ENCODE results near the gene NOPCHAP1. TPM values are rescaled to one million over a fixed set of nuclear protein-coding genes. Genes with fewer than 3 reads are reported as not detected.

NOPCHAP1 gene
- total RNA-seq, 1 experiment from 2014 or later = 25.6 TPM

DNA sequence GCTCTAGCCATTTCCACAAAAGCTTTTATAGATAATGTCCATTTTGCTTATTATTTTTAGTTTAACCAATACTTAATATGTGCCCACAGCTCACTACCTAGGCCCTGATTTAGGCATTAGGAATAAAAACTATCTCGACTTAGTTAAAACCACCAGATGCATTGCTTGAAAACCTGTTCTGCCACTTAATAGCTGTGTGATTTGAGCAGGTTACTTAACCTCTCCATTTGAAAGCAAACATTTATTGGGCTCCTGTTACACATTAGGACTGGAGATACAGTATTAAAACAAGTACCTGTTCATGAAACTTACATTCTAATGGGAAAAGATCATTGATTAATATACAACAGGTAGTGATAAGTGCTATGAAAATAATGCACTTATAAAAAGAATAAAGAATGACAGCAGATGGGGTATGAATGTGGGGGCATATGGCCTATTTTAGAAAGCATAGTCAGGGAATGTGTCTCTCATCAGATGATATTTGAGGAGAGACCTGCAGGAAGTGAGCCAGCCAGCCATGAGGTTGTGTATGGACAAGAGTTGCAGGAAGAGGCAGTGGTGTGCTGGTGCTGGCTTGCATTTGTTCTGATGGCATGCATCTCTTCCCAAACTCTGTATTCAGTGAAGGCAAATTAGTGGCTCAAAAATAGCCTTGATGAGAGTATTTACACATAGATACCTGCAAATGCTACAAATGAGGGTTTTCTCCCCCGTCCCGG lies 34.3 kb downstream of the NOPCHAP1 start:
- Histone ChIP-seq H4K20me1 (ENCODE audit: insufficient read depth) (no peaks in the 10 kb centered on the region), H3K9ac (ENCODE audit: low read length) (no peak overlapping the region), H3K9me2 (ENCODE audit: insufficient read depth) (no peaks in the 10 kb centered on the region), H3K4me1 (ENCODE audit: control insufficient read depth in 1 of 2, insufficient read depth in 2 of 2, low read length in 2 of 2) (no peaks in the 10 kb centered on the region), H3K4me3 (replicated peaks in 1 of 2; ENCODE audit: low read depth in 1 of 2, low read length in 2 of 2) (no peak overlapping the region), H3K9me3 (ENCODE audit: control insufficient read depth in 1 of 2, insufficient read depth in 1 of 2, low read depth in 1 of 2, low read length in 2 of 2) (no peaks in the 10 kb centered on the region), H3K27ac (ENCODE audit: low read depth, low read length) (no peak overlapping the region), H3K4me2 (ENCODE audit: low read length) (no peak overlapping the region), H3K27me3 (ENCODE audit: insufficient read depth, low read length) (no peaks in the 10 kb centered on the region), H3K36me3 (ENCODE audit: control insufficient read depth in 1 of 2, insufficient read depth in 2 of 2, low read length in 2 of 2) (no peaks in the 10 kb centered on the region), H3K79me2 (ENCODE audit: insufficient read depth, low read length) (no peaks in the 10 kb centered on the region), H2AFZ (ENCODE audit: low read depth, low read length, poor library complexity, severe bottlenecking) (no peak overlapping the region)
- intact Hi-C loops (cut with micrococcal nuclease) = no loop called here
- DNase-seq (ENCODE audit: low read depth, low spot score) = no peak
- POLR2A ChIA-PET = no interaction called here
- RAD21 ChIA-PET (ENCODE audit: low non-redundant PET in 1 of 2, low total read pairs in 2 of 2, uncharacterized antibody in 2 of 2, unreplicated experiment in 2 of 2) = no interaction called here
- ATAC-seq = no peak
- no TSS peak for BruUV-seq (replicated peaks)
- CTCF ChIA-PET = no interaction called here
- no peak for TF ChIP-seq POLR2A (IDR thresholded peaks at IDR 0.05; ENCODE audit: borderline replicate concordance, extremely low read depth, insufficient read depth, insufficient read length)
- no peak for TF ChIP-seq JUND (IDR thresholded peaks at IDR 0.05)
- TF ChIP-seq, protein P1, sequence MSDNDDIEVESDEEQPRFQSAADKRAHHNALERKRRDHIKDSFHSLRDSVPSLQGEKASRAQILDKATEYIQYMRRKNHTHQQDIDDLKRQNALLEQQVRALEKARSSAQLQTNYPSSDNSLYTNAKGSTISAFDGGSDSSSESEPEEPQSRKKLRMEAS (IDR thresholded peaks at IDR 0.05) = no peak
- no peak for TF ChIP-seq ZNF274 (IDR thresholded peaks at IDR 0.05; ENCODE audit: low read depth, low read length)
- TF ChIP-seq SIN3A (IDR thresholded peaks at IDR 0.05; ENCODE audit: low read depth) = no peak
- no peak for TF ChIP-seq ZFX (IDR thresholded peaks at IDR 0.05)
- no peak for TF ChIP-seq CBX3 (IDR thresholded peaks at IDR 0.05; ENCODE audit: low read depth)

DNA sequence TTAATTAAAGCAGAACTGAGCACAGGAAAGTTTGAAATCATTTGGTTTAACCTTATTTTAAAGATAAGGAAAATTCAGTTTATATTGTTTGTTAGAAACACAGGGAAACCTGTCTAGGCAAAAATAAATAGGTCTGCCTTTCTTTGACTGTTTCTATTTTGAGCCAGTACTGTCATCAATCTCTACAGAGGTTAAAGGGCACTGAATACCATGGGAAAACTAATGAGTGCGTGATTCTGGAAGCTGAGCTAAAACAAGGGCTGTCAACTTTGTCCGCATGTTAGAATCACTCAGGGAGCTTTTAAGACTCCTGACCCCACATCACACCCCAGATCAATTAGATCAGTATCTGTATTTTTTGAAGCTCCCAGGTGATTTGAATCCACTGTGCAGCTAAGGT lies 38.8 kb downstream of the NOPCHAP1 start:
- H3K36me3 ChIP-seq (ENCODE audit: control insufficient read depth in 1 of 2, insufficient read depth in 2 of 2, low read length in 2 of 2) = no peaks in the 10 kb centered on the region
- no peaks in the 10 kb centered on the region for H4K20me1 ChIP-seq (ENCODE audit: insufficient read depth)
- no peak overlapping the region for H2AFZ ChIP-seq (ENCODE audit: low read depth, low read length, poor library complexity, severe bottlenecking)
- RAD21 ChIA-PET (ENCODE audit: low non-redundant PET in 1 of 2, low total read pairs in 2 of 2, uncharacterized antibody in 2 of 2, unreplicated experiment in 2 of 2) = no interaction called here
- H3K9ac ChIP-seq (ENCODE audit: low read length) = no peak overlapping the region
- no peaks in the 10 kb centered on the region for H3K4me1 ChIP-seq (ENCODE audit: control insufficient read depth in 1 of 2, insufficient read depth in 2 of 2, low read length in 2 of 2)
- H3K4me3 ChIP-seq (replicated peaks in 1 of 2; ENCODE audit: low read depth in 1 of 2, low read length in 2 of 2) = no peak overlapping the region
- no peaks in the 10 kb centered on the region for H3K9me2 ChIP-seq (ENCODE audit: insufficient read depth)
- H3K9me3 ChIP-seq (ENCODE audit: control insufficient read depth in 1 of 2, insufficient read depth in 1 of 2, low read depth in 1 of 2, low read length in 2 of 2) = no peaks in the 10 kb centered on the region
- no peak overlapping the region for H3K27ac ChIP-seq (ENCODE audit: low read depth, low read length)
- CTCF ChIA-PET = no interaction called here
- intact Hi-C loops (cut with micrococcal nuclease) = no loop called here
- no peaks in the 10 kb centered on the region for H3K27me3 ChIP-seq (ENCODE audit: insufficient read depth, low read length)
- no peak for ATAC-seq
- BruUV-seq (replicated peaks) = no TSS peak
- H3K4me2 ChIP-seq (ENCODE audit: low read length) = no peak overlapping the region
- DNase-seq (ENCODE audit: low read depth, low spot score) = no peak
- H3K79me2 ChIP-seq (ENCODE audit: insufficient read depth, low read length) = no peaks in the 10 kb centered on the region
- POLR2A ChIA-PET = no interaction called here
- TF ChIP-seq, protein P1 (IDR thresholded peaks at IDR 0.05) = no peak
- TF ChIP-seq EZH2 (IDR thresholded peaks at IDR 0.05) (no peak), POLR2A (IDR thresholded peaks at IDR 0.05; ENCODE audit: borderline replicate concordance, extremely low read depth, insufficient read depth, insufficient read length) (no peak), SP1 (IDR thresholded peaks at IDR 0.05; ENCODE audit: low read depth) (no peak), ZBTB33 (IDR thresholded peaks at IDR 0.05; ENCODE audit: extremely low read depth, insufficient replicate concordance, low read length) (no peak), JUND (IDR thresholded peaks at IDR 0.05) (no peak), EGR1 (IDR thresholded peaks at IDR 0.05; ENCODE audit: low read depth) (no peak), POLR2AphosphoS5 (IDR thresholded peaks at IDR 0.05; ENCODE audit: low read depth, low read length) (no peak), CBX3 (IDR thresholded peaks at IDR 0.05; ENCODE audit: low read depth) (no peak), YY1 (IDR thresholded peaks at IDR 0.05; ENCODE audit: extremely low read depth, insufficient replicate concordance, low read depth, low read length) (no peak), EZH2phosphoT487 (IDR thresholded peaks at IDR 0.05; ENCODE audit: borderline replicate concordance) (no peak), CEBPB (IDR thresholded peaks at IDR 0.05; ENCODE audit: low read depth) (no peak), RAD21 (IDR thresholded peaks at IDR 0.05; ENCODE audit: low read depth) (no peak)
